Embryonic facial prominence (tissue), 1 donor: ENCODE results near the gene GLO1.

Experiments
- DNase-seq: peaks from one replicate; pipeline ENCODE4 v3.0.0-alpha.2; 2016; ENCODE audit errors: extremely low spot score

GLO1 gene

GRCh38 chr6:38671885-38672467 is 31.0 kb downstream of the GLO1 start:
- DNase-seq, result no peak

DNA sequence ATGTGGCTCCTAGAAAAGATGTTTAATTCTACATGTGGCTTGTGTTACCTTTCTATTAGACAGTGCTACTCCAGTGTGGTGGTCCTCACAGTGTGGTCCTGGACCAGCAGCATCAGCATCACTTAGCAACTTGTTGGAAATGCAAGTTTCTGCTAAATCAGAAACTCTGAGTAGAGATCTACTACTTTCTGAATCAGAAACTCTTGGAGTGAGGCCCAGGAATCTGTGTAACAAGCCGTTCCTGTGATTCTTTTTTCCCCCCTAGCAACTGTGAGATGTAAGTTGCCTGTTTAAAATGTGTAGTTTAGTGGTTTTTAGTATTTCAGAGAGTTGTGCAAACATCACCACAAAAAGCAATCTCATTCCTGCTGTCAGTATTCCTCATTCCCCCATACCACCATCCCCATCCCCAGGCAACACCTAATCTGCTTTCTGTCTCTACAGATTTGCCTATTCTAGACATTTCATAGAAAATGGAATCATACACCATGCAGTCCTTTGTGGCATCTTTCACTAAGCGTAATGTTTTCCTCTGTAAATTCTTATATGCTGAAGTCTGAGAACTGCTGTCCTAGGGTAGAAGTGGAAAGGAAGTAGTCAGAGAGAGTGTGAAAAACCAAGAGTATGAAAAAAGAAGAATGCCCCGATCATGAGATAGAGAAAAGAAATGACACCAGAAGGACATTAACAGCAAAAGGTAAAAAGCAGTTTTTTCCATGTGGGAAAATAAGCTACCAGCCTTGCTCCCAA is 44.4 kb downstream of the GLO1 start:
- no peak for DNase-seq

DNA sequence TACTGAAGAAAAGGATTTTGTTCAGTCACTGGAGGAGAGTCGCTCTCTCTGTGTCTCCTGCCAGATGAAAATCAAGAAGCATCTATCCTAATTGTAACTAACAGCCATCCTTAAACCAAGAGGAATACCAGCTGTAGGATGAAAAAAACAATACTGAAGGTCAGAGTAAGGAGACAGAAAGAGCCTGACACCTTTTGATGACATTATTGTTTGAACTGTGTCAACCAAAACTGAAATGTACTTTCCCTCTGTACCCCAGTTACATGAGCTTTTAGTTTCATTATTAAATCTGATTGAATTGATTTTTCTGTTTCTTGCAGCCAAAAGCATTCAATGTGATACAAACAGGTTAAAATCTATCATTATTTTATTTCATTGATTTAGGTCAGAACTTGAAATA is 46.0 kb downstream of the GLO1 start:
- DNase-seq, result no peak

DNA sequence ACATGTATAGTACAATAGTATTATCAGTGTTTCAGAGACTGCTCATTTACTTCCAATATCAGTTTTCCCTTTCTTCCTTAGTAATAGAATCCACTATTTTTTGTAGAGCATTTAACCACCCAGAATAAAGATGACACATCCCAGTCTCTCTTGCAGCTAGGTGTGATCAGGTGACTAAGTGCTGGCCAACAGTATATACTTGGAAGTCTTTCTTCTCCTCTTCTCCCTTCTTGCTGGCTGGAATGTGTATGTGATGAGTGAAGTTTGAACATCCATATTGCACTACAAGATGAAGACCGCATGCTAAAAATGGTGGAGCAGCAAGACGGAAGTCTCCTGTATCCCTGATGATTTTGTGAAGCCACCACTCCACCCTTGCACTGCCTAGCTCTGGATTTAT is 48.7 kb downstream of the GLO1 start:
- no peak for DNase-seq

- no peak for DNase-seq
Observed at GRCh38 chr6:38651121-38651784, 51.7 kb downstream of the GLO1 start.

DNA sequence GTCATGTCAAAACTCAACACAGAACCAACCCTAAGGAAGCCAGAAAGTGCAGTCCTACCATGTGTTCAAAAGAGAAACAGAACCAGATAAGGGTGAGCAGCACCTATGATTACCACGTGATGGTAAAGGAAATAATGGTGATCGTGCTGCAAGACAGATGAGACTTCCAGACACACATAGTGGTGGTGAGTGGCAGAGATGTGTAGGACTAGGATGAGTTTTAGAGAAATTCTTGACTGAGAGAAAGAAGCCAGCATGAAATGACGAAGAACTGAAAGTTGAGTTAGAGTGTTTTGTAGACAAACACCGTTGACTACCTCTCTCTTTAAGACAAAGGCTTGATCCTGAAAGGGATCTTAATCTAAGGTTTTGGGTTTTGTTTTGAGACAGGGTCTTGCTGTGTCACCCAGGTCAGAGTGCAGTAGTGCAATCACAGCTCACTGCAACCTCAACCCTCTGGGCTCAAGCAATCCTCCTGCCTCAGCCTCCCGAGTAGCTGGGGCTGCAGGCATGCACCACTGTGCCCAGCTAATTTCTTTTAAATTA is 52.7 kb downstream of the GLO1 start:
- no peak for DNase-seq

DNA sequence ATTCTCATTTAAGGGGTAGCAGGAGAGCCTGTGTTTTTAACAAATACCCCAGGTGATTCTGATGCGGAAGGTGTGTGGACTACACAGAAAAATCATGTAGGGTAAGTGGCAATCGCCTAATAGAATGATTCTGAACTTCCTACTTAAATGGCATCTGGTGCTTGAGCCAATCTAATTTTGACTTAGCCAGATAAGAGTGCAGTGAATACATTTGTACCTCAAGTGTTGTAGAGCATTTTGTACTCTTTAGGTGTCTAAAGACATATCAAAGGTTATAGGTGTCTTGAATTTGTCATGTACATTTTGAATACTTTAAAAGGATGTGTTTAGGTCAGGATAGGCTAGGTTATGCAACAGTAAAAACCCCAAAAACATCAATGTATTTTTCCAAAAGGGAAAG is 53.2 kb downstream of the GLO1 start:
- DNase-seq, result no peak

DNA sequence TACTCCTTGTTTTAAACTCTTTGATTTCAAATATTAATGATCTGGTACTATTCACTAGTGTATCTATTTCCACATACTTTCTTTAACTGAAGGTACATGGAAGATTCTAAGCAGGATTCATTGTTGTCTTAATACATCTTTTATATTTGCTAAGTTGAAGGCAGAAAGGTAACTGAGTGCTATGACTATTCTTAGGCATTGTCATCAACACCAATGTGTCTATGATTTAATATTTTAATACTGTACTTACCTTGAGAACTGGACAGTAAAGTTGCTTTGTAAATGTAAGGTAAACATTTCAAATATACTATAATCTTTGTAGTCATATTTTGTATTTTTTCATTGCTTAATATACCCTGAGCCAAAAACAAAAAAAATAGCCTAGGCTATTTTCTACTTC is 54.3 kb downstream of the GLO1 start:
- no peak for DNase-seq

GRCh38 chr6:38646166-38646878 is 56.6 kb downstream of the GLO1 start:
- DNase-seq, result no peak

GRCh38 chr6:38644951-38645350 is 58.0 kb downstream of the GLO1 start:
- no peak for DNase-seq

DNA sequence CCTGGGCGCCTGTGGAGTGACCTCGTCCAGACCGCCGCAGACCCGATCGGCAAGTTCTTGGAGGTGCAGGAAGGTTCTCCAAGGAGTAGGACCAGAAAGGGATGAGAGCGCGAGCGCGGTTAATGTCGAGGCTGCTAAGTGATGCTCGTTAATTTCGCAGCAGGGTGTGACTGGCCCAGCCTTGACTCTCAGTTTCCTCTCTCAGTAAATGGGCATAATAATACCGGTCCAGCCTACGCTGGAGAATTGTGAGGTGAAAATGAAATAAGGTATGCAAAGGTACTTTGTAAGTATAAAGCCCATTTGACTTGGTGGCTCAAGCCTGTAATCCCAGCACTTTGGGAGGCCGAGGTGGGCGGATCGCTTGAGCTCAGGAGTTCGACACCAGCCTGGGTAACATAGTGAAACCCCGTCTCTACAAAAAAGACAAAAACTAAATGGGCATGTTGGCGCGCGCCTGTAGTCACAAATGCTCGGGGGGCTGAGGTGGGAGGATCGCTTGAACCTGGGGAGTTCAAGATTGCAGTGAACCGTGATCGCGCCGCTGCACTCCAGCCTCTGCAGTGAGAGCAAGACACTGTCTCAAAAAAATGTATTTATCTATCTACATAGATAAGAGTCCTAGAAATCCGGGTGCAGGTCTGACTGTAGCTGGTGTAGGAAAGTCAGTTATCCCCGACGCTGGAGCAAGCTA is 62.6 kb downstream of the GLO1 start:
- DNase-seq, result peak; percentile 66

DNA sequence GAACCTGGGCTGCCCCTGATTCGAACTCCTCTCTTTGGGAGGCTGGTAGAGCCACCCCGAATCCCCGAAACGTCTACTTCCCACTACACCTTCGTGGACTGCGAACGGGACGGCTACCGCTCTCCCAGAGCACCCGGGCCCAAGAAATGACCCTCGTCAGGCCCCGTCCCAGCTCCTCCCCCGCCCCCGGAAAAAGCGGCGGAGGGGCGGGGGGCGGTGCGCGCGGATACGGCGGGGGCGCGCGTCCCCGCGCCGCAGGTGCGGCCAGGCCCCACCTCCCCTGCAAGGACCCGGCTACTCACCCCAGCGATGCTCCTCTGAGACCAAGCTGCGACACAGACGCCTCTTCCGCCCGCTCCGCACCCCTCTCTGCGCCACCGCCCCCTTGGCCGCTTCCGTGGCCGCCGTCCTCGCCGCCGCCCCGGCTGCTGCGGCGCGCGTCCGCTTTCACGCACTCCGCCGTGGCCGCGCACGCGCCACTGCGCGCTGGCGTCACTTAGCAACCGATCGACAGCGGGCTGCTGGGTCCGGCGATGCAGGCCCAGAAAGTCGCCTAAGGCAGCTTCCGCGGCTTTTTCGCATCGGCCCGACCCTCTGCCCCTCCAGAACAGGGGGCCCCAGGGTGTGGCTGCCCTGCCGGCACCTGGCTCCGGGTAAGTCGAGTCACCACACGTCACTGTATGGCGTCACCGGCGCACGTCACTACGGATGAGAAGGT is 63.3 kb downstream of the GLO1 start, which contains the start of gene BTBD9:
TSS of gene BTBD9 (minus strand) at position 432 of the 718 bp plus-strand sequence.
- DNase-seq, result peak; percentile 79

GRCh38 chr6:38638941-38639497 is 63.9 kb downstream of the GLO1 start:
- DNase-seq, result peak; percentile 7

DNA sequence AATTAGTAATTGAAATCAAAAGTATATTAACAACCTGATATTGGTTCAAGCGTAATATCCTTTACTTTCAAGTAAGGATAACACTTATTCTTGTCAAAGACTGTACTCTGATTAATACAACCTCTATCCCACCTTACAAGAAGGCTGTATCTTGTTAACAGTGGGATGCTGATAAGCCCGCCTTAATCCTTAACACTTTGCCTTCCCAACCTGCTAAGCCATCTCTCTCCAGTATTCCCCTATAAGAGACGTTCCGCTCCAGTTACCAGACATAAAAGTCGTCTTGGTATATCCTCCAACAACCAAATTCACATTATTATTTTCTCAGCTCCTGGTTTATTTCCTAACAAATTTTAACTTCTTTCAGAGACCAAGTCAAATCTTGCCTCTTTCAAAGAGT is 65.2 kb downstream of the GLO1 start:
- DNase-seq, result no peak

- DNase-seq, result no peak
Observed at GRCh38 chr6:38636027-38636426, 66.9 kb downstream of the GLO1 start.

- DNase-seq, result no peak
Observed at GRCh38 chr6:38634518-38634917, 68.4 kb downstream of the GLO1 start.

- no peak for DNase-seq
Observed at GRCh38 chr6:38632490-38632889, 70.5 kb downstream of the GLO1 start.

- no peak for DNase-seq
Observed at GRCh38 chr6:38631186-38631783, 71.7 kb downstream of the GLO1 start.
